ENCODE data around the gene LYPD5. TPM values are rescaled to one million over a fixed set of nuclear protein-coding genes. Genes with fewer than 3 reads are reported as not detected.
"Not testable (repeated sequence)": the region's sequence is repeated elsewhere in the genome, so short reads cannot be mapped to it uniquely, and the experiment has no call there.

Gene LYPD5
- total and polyA plus RNA-seq, 2 donors from 2014 or later, result 1.8 to 4.2 TPM

DNA sequence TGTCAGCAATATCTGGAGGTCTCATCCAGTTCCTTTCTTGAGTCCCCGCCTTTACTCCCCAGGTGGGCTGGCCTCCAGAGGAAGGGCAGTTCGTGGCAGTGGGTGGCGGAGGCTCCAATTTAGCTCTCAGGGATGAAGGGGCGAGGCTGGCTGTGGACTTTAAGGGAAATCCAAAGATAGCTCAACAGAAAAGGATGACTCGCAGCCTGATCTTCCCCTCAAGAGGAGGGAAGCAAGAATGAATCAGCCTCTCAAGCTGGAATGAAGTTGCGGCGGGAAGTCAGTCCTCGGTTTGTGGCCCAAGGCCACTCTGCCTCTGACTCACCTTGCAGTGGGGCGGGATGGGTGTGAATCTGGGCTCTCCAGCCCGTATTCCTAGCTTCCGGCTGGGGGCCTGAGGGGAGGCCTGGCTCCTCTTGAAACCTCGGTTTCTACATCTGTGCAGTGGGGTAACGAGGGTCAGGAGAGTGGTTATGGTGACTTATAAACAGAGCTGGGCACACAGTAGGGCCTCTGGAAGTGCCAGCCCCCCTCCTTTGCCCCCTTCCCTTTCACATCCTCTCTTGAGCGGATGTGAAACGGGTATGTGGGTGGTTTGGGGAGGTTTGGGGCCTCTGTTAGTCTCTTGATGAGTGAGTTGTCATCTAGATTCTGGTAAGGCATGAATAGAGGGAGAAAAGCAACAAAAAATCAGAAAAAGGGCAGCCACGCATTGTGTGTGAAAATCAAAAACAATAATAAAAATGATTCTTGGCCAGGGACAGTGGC lies 37.0 kb downstream of the LYPD5 start:
- no peaks in the 10 kb centered on the region for H3K27me3 ChIP-seq (ENCODE audit: control insufficient read depth, insufficient read depth, low read length)
- no peaks in the 10 kb centered on the region for H3K9me3 ChIP-seq (ENCODE audit: control insufficient read depth in 2 of 3, insufficient read depth in 1 of 3, low read length in 3 of 3)
- no peaks in the 10 kb centered on the region for H3K36me3 ChIP-seq (ENCODE audit: control insufficient read depth in 2 of 3, insufficient read depth in 3 of 3, low read length in 3 of 3)
- no peak overlapping the region for H3K27ac ChIP-seq (ENCODE audit: low read depth in 2 of 2, low read length in 2 of 2)
- FAIRE-seq (no peak), DNase-seq (peak in 1 of 5 donors; percentile 73)
- intact Hi-C loops (cut with DNase I), result no loop called here
- no peak overlapping the region for H3K4me3 ChIP-seq (ENCODE audit: low read length in 3 of 3)
- TF ChIP-seq, protein P1, sequence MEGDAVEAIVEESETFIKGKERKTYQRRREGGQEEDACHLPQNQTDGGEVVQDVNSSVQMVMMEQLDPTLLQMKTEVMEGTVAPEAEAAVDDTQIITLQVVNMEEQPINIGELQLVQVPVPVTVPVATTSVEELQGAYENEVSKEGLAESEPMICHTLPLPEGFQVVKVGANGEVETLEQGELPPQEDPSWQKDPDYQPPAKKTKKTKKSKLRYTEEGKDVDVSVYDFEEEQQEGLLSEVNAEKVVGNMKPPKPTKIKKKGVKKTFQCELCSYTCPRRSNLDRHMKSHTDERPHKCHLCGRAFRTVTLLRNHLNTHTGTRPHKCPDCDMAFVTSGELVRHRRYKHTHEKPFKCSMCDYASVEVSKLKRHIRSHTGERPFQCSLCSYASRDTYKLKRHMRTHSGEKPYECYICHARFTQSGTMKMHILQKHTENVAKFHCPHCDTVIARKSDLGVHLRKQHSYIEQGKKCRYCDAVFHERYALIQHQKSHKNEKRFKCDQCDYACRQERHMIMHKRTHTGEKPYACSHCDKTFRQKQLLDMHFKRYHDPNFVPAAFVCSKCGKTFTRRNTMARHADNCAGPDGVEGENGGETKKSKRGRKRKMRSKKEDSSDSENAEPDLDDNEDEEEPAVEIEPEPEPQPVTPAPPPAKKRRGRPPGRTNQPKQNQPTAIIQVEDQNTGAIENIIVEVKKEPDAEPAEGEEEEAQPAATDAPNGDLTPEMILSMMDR (IDR thresholded peaks at IDR 0.05; ENCODE audit: borderline replicate concordance, extremely low read depth, insufficient read depth), result no peak
- no peak overlapping the region for H3K9ac ChIP-seq (ENCODE audit: low read length in 3 of 3)
- H3K4me1 ChIP-seq (ENCODE audit: control insufficient read depth in 2 of 3, insufficient read depth in 2 of 3, low read depth in 1 of 3, low read length in 3 of 3), result no peaks in the 10 kb centered on the region

GRCh38 chr19:43764684-43765083 lies 37.6 kb downstream of the LYPD5 start:
- FAIRE-seq; intact Hi-C loops (cut with DNase I); H3K27me3 ChIP-seq (ENCODE audit: control insufficient read depth, insufficient read depth, low read length); H3K4me3 ChIP-seq (ENCODE audit: low read length in 3 of 3); H3K9ac ChIP-seq (ENCODE audit: low read length in 3 of 3); H3K4me1 ChIP-seq (ENCODE audit: control insufficient read depth in 2 of 3, insufficient read depth in 2 of 3, low read depth in 1 of 3, low read length in 3 of 3); H3K27ac ChIP-seq (ENCODE audit: low read depth in 2 of 2, low read length in 2 of 2); H3K9me3 ChIP-seq (ENCODE audit: control insufficient read depth in 2 of 3, insufficient read depth in 1 of 3, low read length in 3 of 3); DNase-seq; H3K36me3 ChIP-seq (ENCODE audit: control insufficient read depth in 2 of 3, insufficient read depth in 3 of 3, low read length in 3 of 3): not testable (repeated sequence)

GRCh38 chr19:43763473-43763939 lies 38.7 kb downstream of the LYPD5 start:
- Histone ChIP-seq H3K4me3 (ENCODE audit: low read length in 3 of 3) (no peak overlapping the region), H3K36me3 (ENCODE audit: control insufficient read depth in 2 of 3, insufficient read depth in 3 of 3, low read length in 3 of 3) (no peaks in the 10 kb centered on the region), H3K9ac (ENCODE audit: low read length in 3 of 3) (no peak overlapping the region), H3K4me1 (ENCODE audit: control insufficient read depth in 2 of 3, insufficient read depth in 2 of 3, low read depth in 1 of 3, low read length in 3 of 3) (no peaks in the 10 kb centered on the region), H3K9me3 (ENCODE audit: control insufficient read depth in 2 of 3, insufficient read depth in 1 of 3, low read length in 3 of 3) (no peaks in the 10 kb centered on the region), H3K27ac (ENCODE audit: low read depth in 2 of 2, low read length in 2 of 2) (no peak overlapping the region), H3K27me3 (ENCODE audit: control insufficient read depth, insufficient read depth, low read length) (no peaks in the 10 kb centered on the region)
- TF ChIP-seq, protein P1 (IDR thresholded peaks at IDR 0.05; ENCODE audit: borderline replicate concordance, extremely low read depth, insufficient read depth), result no peak
- no peak for DNase-seq
- intact Hi-C loops (cut with DNase I), result no loop called here
- FAIRE-seq, result no peak

- Histone ChIP-seq H3K36me3 (ENCODE audit: control insufficient read depth in 2 of 3, insufficient read depth in 3 of 3, low read length in 3 of 3) (no peaks in the 10 kb centered on the region), H3K27me3 (ENCODE audit: control insufficient read depth, insufficient read depth, low read length) (no peaks in the 10 kb centered on the region), H3K27ac (ENCODE audit: low read depth in 2 of 2, low read length in 2 of 2) (no peak overlapping the region), H3K4me1 (ENCODE audit: control insufficient read depth in 2 of 3, insufficient read depth in 2 of 3, low read depth in 1 of 3, low read length in 3 of 3) (no peaks in the 10 kb centered on the region), H3K9ac (ENCODE audit: low read length in 3 of 3) (no peak overlapping the region), H3K4me3 (ENCODE audit: low read length in 3 of 3) (no peak overlapping the region), H3K9me3 (ENCODE audit: control insufficient read depth in 2 of 3, insufficient read depth in 1 of 3, low read length in 3 of 3) (no peaks in the 10 kb centered on the region)
- intact Hi-C loops (cut with DNase I), result no loop called here
- DNase-seq (no peak), FAIRE-seq (no peak)
- TF ChIP-seq, protein P1 (IDR thresholded peaks at IDR 0.05; ENCODE audit: borderline replicate concordance, extremely low read depth, insufficient read depth), result no peak
These were observed 39.4 kb downstream of the LYPD5 start for GRCh38 chr19:43762814-43763213.

Data from kidney (tissue), 14 donors.